Smooth muscle cell (in vitro differentiated cells): Measurements from ENCODE around the gene ACY1. TPM values are rescaled to one million over a fixed set of nuclear protein-coding genes. Genes with fewer than 3 reads are reported as not detected.

Source experiments
- DNase-seq: peaks from one replicate; lab custom pipeline; 2025; ENCODE audit not compliant: unreplicated experiment; lab: John Stamatoyannopoulos, UW
- H2AFZ ChIP-seq: fragments of 200-600 bp; sonication (generic); 2 replicates; pipeline ENCODE4 v1.6.0; 2016; ENCODE audit warnings: antibody characterized with exemption, low read depth, mild to moderate bottlenecking
- H3F3A ChIP-seq: fragments of 200-600 bp; sonication (generic); 2 replicates; pipeline ENCODE4 v1.6.0; 2017; ENCODE audit warnings: antibody characterized with exemption, low read depth
- H3K27ac ChIP-seq: fragments of 200-600 bp; sonication (generic); 2 replicates; pipeline ENCODE4 v1.5.1; 2016; ENCODE audit warnings: low read depth, mild to moderate bottlenecking
- H3K27me3 ChIP-seq: fragments of 200-600 bp; sonication (generic); 2 replicates; pipeline ENCODE4 v1.6.1; 2016; ENCODE audit warnings: low read depth, mild to moderate bottlenecking
- H3K36me3 ChIP-seq: fragments of 200-600 bp; sonication (generic); 2 replicates; pipeline ENCODE4 v1.5.1; 2016; ENCODE audit warnings: low read depth
- H3K4me1 ChIP-seq: fragments of 200-600 bp; sonication (generic); 2 replicates; pipeline ENCODE4 v1.5.1; 2016; ENCODE audit warnings: low read depth
- H3K4me2 ChIP-seq: fragments of 200-600 bp; sonication (generic); 2 replicates; pipeline ENCODE4 v1.6.0; 2016; ENCODE audit warnings: mild to moderate bottlenecking
- H3K4me3 ChIP-seq: fragments of 200-600 bp; sonication (generic); 2 replicates; pipeline ENCODE4 v1.5.1; 2016; ENCODE audit warnings: mild to moderate bottlenecking
- H3K79me2 ChIP-seq: fragments of 200-600 bp; sonication (generic); 2 replicates; pipeline ENCODE4 v1.6.0; 2016; ENCODE audit warnings: low read depth, mild to moderate bottlenecking
- H3K9ac ChIP-seq: fragments of 200-600 bp; sonication (generic); 2 replicates; pipeline ENCODE4 v1.6.0; 2016; ENCODE audit warnings: low read depth
- H3K9me3 ChIP-seq: fragments of 200-600 bp; sonication (generic); replicated peaks from 2 replicates; pipeline ENCODE4 v1.5.1; 2016; ENCODE audit warnings: low read depth
- H4K20me1 ChIP-seq: fragments of 200-600 bp; sonication (generic); 2 replicates; pipeline ENCODE4 v1.6.0; 2016; ENCODE audit warnings: low read depth
- CTCF ChIP-seq: fragments of 200-600 bp; sonication (generic); IDR thresholded peaks from 2 replicates; pipeline ENCODE4 v1.5.1; 2017; ENCODE audit warnings: borderline replicate concordance, mild to moderate bottlenecking, antibody characterized with exemption; ENCODE audit not compliant: insufficient read depth, poor library complexity, severe bottlenecking
- WGBS: methylation state at CpG from one replicate; pipeline ENCODE4 v1.1.7; 2016; ENCODE audit warnings: low lambda C conversion rate; 5-methylcytosine and 5-hydroxymethylcytosine counted together
- polyA plus RNA-seq: library from polyadenylated mRNA; unstranded; fragments of >200 nt; fragmentation: Nextera tagmentation; extraction: Ambion mirVana; gene quantifications from 2 replicates; pipeline ENCODE4 v1.2.1, GENCODE V29; 2016
- total RNA-seq: library from RNA; depleted of rRNA; stranded (reverse); fragments of >200 nt; gene quantifications from 2 replicates; pipeline ENCODE4 v1.2.3, GENCODE V29; 2014

ACY1 gene
- total and polyA plus RNA-seq, 2 experiments from 2014 or later = 33.8 to 39.6 TPM

- DNase-seq = no peak
- Histone ChIP-seq H3K4me3 (peak overlapping the region; percentile 80), H3K9ac (peak overlapping the region; percentile 96), H3K4me1 (peaks cover 11% of the 10 kb centered on the region), H3K4me2 (peak overlapping the region; percentile 97), H3K36me3 (no peaks in the 10 kb centered on the region), H3K9me3 (no peaks in the 10 kb centered on the region), H3K27me3 (no peaks in the 10 kb centered on the region), H3K79me2 (peaks cover 27% of the 10 kb centered on the region), H2AFZ (no peak overlapping the region), H4K20me1 (peaks cover 21% of the 10 kb centered on the region), H3F3A (peaks cover 24% of the 10 kb centered on the region), H3K27ac (peak overlapping the region; percentile 85)
- no peak for TF ChIP-seq CTCF
- 83% methylated on average over 2 of the region's 2 CpGs for WGBS
Observed at GRCh38 chr3:51994530-51994929, 11.2 kb downstream of the ACY1 start.

DNA sequence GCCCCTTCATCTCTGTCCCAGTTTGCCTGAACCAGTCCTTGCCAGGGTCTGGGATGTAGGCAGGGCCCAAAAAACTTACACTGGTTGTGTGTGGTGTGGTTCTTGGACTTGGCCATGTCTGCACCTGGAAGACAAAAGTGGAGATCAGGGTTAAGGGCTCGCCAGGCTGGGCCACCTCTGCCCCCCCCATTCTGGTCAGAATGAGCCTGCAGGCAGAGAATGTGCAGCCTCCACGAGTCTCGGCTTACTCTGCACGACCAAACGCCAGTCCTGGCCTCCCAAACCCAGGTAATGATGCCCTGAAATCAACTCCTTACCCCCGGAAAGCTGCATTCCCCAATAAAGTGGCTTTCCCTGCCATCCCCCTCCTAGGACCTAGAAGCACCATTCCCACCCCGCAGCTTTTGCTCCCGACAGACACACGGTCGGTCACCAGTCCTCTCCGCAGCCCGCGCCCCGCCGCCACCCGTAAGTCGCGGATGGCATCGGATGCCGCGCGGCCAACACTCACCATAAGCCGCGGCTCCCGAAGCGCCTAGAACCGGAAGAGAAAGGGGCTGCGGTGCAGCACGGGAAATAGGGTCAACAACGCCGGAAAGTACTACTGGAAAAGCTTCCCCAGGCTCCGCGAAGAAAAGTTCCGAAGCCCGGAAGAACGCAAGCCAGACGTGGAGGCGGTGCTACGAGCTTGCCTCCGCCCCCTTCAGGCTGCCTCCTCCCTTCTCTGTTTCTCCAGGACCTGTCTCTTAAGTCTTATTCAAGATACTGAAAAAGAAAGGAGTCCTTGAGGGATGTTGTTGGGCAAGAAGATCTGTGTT lies 12.2 kb downstream of the ACY1 start, which contains the start of gene RPL29:
RPL29 (minus strand) TSS at position 550 of the 818 bp plus-strand sequence; CDS start at position 116, 434 bp downstream.
- WGBS = under 1% methylated on average over 39 of the region's 40 CpGs
- DNase-seq = peak; percentile 34

DNA sequence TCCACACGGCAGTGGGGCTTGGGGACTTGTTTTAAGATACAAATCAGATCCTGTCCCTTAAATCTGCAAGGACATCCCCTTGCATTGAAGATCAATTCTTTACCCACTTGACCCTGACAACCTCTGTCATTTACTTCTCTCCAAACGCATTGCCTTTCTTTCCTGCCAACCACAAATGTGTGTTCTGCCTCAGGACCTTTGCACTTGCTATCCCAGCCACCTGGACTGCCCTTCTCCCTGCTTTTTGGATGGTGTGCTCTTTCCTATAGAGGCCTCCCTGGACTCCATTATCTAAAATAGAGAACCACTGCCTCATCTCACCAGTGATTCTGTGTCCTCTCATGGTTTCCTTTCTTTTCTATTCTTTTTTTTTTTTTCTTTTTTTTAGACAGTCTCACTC lies 13.8 kb downstream of the ACY1 start:
- Histone ChIP-seq H3K9ac (no peak overlapping the region), H3K27ac (no peak overlapping the region), H3K27me3 (no peaks in the 10 kb centered on the region), H2AFZ (no peak overlapping the region), H4K20me1 (peaks cover 18% of the 10 kb centered on the region), H3K4me2 (no peak overlapping the region), H3K4me1 (peaks cover 17% of the 10 kb centered on the region), H3K79me2 (peaks cover 27% of the 10 kb centered on the region), H3K4me3 (no peak overlapping the region), H3K36me3 (no peaks in the 10 kb centered on the region), H3K9me3 (no peaks in the 10 kb centered on the region), H3F3A (peaks cover 20% of the 10 kb centered on the region)
- 93% methylated on average over 2 of the region's 2 CpGs for WGBS
- no peak for DNase-seq
- TF ChIP-seq CTCF = no peak

More for the DNA sequence above, 12.2 kb downstream of the ACY1 start, which contains the start of gene RPL29:
- Histone ChIP-seq H4K20me1 (peaks cover 21% of the 10 kb centered on the region), H3K79me2 (peaks cover 27% of the 10 kb centered on the region), H3K9me3 (no peaks in the 10 kb centered on the region), H3K27ac (peak within 1 kb of the TSS; percentile 85), H3K4me3 (peak within 1 kb of the TSS; percentile 80), H3K27me3 (no peaks in the 10 kb centered on the region), H3K4me2 (peak within 1 kb of the TSS; percentile 97), H3K36me3 (no peaks in the 10 kb centered on the region), H3K9ac (peak within 1 kb of the TSS; percentile 96), H3K4me1 (peaks cover 11% of the 10 kb centered on the region), H3F3A (peaks cover 24% of the 10 kb centered on the region), H2AFZ (no peak within 1 kb of the TSS)
- no peak for TF ChIP-seq CTCF
